Neutrophil (primary cell): Measurements from ENCODE around the gene TUT4.

ENCODE experiments used
- H3K27ac ChIP-seq: fragments of 200-600 bp; sonication (generic); 2 replicates; pipeline ENCODE4 v1.5.1; 2016; ENCODE audit warnings: mild to moderate bottlenecking, moderate library complexity
- H3K27me3 ChIP-seq: fragments of 200-600 bp; sonication (generic); 2 replicates; pipeline ENCODE4 v1.6.0; 2016; ENCODE audit warnings: mild to moderate bottlenecking
- H3K36me3 ChIP-seq: fragments of 200-600 bp; sonication (generic); 2 replicates; pipeline ENCODE4 v1.5.1; 2017
- H3K4me1 ChIP-seq, 2 experiments: fragments of 200-600 bp in 1 of 2; sonication (generic) in 1 of 2; 1 replicate in 1 of 2; 2 replicates in 1 of 2; pipeline versions ENCODE4 v1.5.1 to v1.6.1; 2013 to 2016; ENCODE audit warnings: low read depth in 1 of 2, low read length in 1 of 2, mild to moderate bottlenecking in 1 of 2, moderate library complexity in 1 of 2; ENCODE audit not compliant: control insufficient read depth in 1 of 2, insufficient read depth in 1 of 2
- H3K4me3 ChIP-seq, 2 experiments: fragments of 200-600 bp in 1 of 2; sonication (generic) in 1 of 2; 1 replicate in 1 of 2; 2 replicates in 1 of 2; pipeline ENCODE4 v1.5.1; 2013 to 2016; ENCODE audit warnings: low read depth in 1 of 2, low read length in 1 of 2, mild to moderate bottlenecking in 1 of 2, moderate library complexity in 1 of 2
- H3K9me3 ChIP-seq: fragments of 200-600 bp; sonication (generic); 2 replicates; pipeline ENCODE4 v1.5.1; 2016
- TF ChIP-seq, protein P1 (sequence below): fragments of 200-600 bp; sonication (generic); IDR thresholded peaks from 2 replicates; pipeline ENCODE4 v1.5.1; 2016; ENCODE audit warnings: antibody characterized with exemption

The TUT4 gene

DNA sequence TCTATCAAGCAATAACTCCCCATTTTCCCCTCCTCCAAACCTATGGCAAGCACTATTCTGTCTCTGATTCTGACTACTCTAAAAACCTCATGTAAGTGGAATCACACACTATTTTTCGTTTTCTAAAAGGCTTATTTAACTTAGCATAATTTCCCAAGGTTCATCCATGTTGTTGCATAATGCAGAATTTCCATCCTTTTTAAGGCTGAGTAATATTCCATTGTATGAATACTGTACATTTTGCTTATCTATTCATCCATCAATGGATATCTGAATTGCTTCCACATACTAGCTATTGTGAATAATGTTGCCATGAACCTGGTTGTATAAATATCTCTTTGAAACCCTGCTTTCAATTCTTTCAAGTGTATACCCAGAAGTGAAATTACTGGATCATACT is 48.2 kb downstream of the TUT4 start:
- no peaks in the 10 kb centered on the region for H3K27me3 ChIP-seq
- TF ChIP-seq, protein P1, sequence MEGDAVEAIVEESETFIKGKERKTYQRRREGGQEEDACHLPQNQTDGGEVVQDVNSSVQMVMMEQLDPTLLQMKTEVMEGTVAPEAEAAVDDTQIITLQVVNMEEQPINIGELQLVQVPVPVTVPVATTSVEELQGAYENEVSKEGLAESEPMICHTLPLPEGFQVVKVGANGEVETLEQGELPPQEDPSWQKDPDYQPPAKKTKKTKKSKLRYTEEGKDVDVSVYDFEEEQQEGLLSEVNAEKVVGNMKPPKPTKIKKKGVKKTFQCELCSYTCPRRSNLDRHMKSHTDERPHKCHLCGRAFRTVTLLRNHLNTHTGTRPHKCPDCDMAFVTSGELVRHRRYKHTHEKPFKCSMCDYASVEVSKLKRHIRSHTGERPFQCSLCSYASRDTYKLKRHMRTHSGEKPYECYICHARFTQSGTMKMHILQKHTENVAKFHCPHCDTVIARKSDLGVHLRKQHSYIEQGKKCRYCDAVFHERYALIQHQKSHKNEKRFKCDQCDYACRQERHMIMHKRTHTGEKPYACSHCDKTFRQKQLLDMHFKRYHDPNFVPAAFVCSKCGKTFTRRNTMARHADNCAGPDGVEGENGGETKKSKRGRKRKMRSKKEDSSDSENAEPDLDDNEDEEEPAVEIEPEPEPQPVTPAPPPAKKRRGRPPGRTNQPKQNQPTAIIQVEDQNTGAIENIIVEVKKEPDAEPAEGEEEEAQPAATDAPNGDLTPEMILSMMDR = no peak
- H3K9me3 ChIP-seq = no peaks in the 10 kb centered on the region
- H3K36me3 ChIP-seq = peaks cover 10% of the 10 kb centered on the region
- no peak overlapping the region for H3K27ac ChIP-seq
- H3K4me3 ChIP-seq = no peak overlapping the region
- no peaks in the 10 kb centered on the region for H3K4me1 ChIP-seq

DNA sequence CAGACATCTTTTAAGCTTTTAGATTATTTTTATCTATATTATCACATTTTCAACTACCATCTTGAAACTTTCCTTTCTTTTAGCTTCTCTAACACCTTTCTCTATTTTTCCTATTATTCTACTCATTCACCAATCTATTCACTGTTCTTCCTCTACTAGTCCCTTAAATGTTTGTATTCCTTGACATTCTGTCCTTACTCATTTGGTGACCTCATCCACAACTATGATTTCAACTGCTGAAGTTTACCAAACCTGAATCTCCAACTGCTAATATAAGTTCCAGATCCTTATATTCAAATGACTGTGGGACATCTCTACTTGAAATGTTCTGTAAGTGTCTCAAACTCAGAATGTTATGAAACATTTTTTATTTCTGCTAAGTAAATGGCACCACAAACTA is 49.2 kb downstream of the TUT4 start:
- no peaks in the 10 kb centered on the region for H3K4me1 ChIP-seq
- peaks cover 7% of the 10 kb centered on the region for H3K36me3 ChIP-seq
- no peaks in the 10 kb centered on the region for H3K27me3 ChIP-seq
- H3K9me3 ChIP-seq = no peaks in the 10 kb centered on the region
- TF ChIP-seq, protein P1 = no peak
- no peak overlapping the region for H3K27ac ChIP-seq
- no peak overlapping the region for H3K4me3 ChIP-seq

DNA sequence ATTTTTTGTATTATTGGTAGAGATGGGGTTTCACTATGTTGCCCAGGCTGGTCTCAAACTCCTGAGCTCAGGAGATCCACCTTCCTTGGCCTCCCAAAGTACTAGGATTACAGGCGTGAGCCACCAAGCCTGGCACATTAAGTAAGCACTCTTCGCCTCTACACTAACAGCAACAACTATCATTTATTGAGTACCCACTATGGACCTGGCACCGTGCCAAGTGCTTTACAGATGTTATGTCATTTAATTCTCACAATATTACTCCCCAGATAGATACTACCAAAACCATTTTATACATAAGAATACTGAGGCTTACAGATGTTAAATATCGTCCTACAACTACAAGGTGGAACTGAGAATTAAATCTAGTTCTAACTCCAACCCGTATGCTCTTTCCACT is 50.1 kb downstream of the TUT4 start:
- Histone ChIP-seq H3K9me3 (no peaks in the 10 kb centered on the region), H3K4me3 (no peak overlapping the region), H3K27ac (no peak overlapping the region), H3K4me1 (no peaks in the 10 kb centered on the region), H3K27me3 (no peaks in the 10 kb centered on the region), H3K36me3 (peaks cover 7% of the 10 kb centered on the region)
- TF ChIP-seq, protein P1 = no peak

DNA sequence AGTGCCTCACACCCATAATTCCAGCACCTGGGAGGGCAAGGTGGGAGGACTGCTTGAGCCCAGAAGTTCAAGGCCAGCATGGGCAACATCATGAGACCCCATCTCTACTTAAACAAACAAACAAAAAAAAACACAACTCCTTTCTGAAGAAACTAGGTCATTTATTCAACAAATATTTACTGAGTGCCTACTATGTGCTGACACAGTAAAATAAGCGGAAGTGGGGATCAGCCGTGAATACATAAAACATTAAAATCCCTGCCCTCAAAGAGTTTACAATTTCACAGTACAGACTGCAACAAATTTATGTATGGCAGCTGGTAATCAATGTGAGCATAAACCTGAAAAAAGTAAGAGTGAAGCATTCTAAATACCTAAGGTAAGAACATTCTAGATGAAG is 65.3 kb downstream of the TUT4 start:
- TF ChIP-seq, protein P1 = no peak
- Histone ChIP-seq H3K4me1 (no peaks in the 10 kb centered on the region), H3K27ac (no peak overlapping the region), H3K36me3 (peaks cover 36% of the 10 kb centered on the region), H3K4me3 (no peak overlapping the region), H3K27me3 (no peaks in the 10 kb centered on the region), H3K9me3 (no peaks in the 10 kb centered on the region)

DNA sequence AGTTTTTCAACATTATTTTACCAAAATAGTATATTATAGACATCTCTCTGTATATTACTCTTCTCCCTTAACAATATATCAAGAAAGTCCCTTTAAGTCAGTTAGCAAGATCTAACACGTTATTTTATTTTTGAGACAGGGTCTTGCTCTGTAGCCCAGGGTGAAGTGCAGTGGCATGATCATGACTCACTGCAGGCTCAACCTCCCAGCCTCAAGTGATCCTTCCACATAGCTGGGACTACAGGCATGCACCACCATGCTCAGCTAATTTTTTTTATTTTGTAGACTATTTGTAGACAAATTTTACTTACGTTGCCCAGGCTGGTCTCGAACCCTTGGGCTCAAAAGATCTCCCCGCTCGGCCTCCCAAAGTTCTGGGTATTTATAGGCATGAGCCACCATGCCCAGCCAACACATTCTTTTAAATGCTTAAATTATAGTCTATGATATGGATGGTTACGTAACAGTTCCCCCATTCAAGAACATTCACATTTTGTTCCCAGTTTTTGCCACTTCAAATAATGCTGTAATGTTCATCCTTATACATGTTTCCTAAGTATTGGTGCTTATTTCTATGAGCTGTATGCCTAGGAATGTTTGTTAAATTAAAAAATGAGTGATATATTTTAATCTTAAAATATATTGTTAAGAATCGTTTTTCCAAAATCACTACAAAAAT is 70.4 kb downstream of the TUT4 start:
- TF ChIP-seq, protein P1 = no peak

More for the DNA sequence above, 70.4 kb downstream of the TUT4 start:
- H3K36me3 ChIP-seq = peaks cover 18% of the 10 kb centered on the region
- H3K27ac ChIP-seq = no peak overlapping the region
- no peaks in the 10 kb centered on the region for H3K9me3 ChIP-seq
- H3K27me3 ChIP-seq = no peaks in the 10 kb centered on the region
- H3K4me1 ChIP-seq = peaks cover 4 to 5% of the 10 kb centered on the region in 2 experiments
- no peak overlapping the region for H3K4me3 ChIP-seq
